ENCODE results near the gene KRTAP12-4. TPM values are rescaled to one million over a fixed set of nuclear protein-coding genes. Genes with fewer than 3 reads are reported as not detected.
"Not testable (repeated sequence)": the region's sequence is repeated elsewhere in the genome, so short reads cannot be mapped to it uniquely, and the experiment has no call there.

KRTAP12-4 gene
- total RNA-seq, 1 donor from 2014 or later: not detected

GRCh38 chr21:44687671-44688070 is 33.2 kb upstream of the KRTAP12-4 start:
- DNase-seq (ENCODE audit: low read depth in 2 of 2): no peak

DNA sequence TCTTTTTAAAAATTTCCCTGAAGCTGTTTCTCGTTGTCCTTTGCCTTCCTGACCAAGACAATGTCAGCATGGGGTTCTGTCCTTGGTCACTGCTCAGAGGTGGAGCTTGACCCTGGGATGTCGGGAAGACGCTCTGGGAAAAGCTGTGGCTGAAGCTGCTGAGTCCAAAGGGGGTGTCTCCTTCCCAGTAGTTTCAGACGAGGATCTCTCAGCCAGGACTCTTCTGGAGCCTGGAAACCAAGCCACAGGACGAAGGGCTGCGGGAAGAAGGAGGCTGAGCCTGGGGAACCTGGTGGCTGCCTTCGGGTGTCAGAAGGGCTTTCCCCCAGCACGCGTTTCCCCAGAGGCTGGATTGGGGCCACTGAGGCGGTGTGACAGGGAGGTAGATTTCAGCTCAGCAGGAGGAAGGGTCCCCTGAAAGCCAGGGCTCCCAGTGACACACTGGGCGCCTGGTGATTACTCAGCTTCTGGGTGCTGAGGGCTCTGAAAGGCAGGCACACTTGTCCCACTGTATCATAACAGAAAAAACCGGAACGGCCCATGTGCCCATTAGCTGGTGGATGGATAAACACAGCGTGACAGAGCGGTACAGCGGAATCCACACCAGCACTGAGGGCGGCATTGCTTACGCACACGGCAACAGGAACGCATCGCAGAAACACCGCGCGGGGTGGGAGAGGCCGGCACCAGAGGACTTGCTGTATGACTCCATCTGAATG is 32.5 kb upstream of the KRTAP12-4 start:
- DNase-seq (ENCODE audit: low read depth in 2 of 2): peak in 1 of 2 donors; percentile 29

DNA sequence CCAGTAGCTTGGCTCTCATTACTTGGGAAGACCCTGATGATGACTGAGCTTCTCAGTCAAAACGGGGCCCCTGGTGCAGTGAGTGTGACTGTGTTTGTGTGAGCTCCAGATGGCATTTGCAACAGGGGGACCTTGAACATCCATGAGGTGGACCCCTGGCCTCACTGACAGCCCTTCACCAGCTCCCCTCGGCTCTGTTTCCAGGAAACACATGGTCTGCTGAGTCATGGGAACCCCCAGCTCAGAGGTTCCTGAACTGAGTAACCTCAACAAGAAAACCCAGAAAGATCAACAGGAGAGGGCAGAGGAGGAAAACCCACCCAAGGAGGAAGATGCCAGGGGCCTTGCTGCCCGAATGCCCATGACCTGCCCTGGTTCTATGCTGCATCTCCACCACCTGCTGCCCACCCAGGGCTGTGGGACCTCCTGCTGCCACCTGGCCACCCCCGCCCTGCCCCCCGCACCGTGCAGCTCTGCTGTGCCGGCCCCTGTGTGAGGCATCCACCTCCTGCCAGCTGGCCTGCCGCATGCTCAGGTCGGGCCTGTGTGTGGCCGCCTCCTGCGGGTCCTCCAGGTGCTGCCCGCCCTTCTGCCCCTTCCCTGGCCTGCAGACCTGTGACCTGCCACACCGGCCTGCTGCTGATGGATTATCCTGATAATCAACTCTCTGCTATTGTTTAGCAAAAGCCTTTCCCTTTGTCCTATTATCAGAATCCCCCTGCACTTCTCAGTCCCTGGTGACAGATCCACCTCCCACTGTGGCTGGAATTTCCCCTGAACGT is 31.7 kb upstream of the KRTAP12-4 start:
- peak in 1 of 2 donors; percentile 73 for DNase-seq (ENCODE audit: low read depth in 2 of 2)

GRCh38 chr21:44685050-44685449 is 30.6 kb upstream of the KRTAP12-4 start:
- not testable (repeated sequence) for DNase-seq (ENCODE audit: low read depth in 2 of 2)

DNA sequence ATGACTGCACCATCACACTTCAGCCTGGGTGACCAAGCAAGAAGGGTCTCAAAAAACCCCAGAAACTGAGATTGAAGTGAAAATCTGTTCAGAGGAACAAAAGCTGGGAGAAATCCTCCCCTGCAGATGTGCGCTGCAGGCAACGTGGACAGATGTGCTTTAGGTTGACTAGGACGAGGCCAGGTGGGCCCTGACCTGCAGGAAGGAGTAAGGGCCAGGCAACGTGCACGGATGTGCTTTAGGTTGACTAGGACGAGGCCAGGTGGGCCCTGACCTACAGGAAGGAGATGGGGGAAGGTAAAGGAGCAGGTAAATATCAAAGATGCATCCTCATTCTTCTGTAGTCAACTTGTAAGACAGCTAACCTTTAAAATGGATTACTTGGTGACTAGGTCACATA is 30.0 kb upstream of the KRTAP12-4 start:
- DNase-seq (ENCODE audit: low read depth in 2 of 2): no peak

DNA sequence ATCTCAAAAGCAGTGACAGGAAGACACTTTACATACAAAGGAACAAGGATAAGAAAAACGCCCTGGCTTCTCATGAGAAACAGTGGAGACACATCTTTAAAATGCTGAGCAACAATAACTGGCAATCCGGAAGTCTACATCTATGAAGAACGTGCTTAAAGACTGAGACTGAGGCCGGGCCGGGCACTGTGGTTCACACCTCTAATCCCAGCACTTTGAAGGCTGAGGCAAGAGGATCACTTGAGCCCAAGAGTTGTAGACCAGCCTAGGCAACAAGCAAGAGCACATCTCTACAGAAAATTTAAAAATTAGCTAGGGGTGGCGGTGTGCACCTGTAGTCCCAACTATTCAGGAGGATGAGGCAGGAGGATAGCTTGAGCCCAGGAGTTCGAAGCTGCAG is 29.6 kb upstream of the KRTAP12-4 start:
- no peak for DNase-seq (ENCODE audit: low read depth in 2 of 2)

- no peak for DNase-seq (ENCODE audit: low read depth in 2 of 2)
Measured at GRCh38 chr21:44682580-44683151, 28.2 kb upstream of the KRTAP12-4 start.

- DNase-seq (ENCODE audit: low read depth in 2 of 2): no peak
Measured at GRCh38 chr21:44681861-44682579, 27.6 kb upstream of the KRTAP12-4 start, which contains the start of gene KRTAP12-1. TSS of gene KRTAP12-1 (minus strand) at chr21:44682163. CDS start at chr21:44682123, 40 bp downstream.

DNA sequence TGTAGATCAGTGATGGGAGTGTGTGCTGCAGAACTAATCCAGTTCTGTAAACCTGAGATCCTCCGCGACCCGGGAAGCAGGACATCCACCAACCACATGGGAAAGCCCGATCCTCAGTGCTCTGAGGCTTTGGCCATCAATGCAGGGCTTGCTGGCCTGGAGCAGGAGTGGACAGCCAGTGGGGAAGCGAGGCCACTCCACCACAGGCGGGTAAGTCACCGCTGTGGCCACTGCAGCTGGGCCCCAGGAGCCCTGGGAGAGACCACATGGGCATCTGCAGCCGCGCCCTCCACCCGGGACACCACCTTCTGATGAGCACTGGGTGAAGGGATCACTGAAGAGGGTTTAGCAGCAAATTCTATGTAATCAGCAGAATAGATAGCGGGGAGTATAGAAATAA is 26.7 kb upstream of the KRTAP12-4 start:
- DNase-seq (ENCODE audit: low read depth in 2 of 2): no peak

GRCh38 chr21:44677881-44678280 is 23.4 kb upstream of the KRTAP12-4 start:
- no peak for DNase-seq (ENCODE audit: low read depth in 2 of 2)

GRCh38 chr21:44671911-44672310 is 17.5 kb upstream of the KRTAP12-4 start:
- DNase-seq (ENCODE audit: low read depth in 2 of 2): no peak

DNA sequence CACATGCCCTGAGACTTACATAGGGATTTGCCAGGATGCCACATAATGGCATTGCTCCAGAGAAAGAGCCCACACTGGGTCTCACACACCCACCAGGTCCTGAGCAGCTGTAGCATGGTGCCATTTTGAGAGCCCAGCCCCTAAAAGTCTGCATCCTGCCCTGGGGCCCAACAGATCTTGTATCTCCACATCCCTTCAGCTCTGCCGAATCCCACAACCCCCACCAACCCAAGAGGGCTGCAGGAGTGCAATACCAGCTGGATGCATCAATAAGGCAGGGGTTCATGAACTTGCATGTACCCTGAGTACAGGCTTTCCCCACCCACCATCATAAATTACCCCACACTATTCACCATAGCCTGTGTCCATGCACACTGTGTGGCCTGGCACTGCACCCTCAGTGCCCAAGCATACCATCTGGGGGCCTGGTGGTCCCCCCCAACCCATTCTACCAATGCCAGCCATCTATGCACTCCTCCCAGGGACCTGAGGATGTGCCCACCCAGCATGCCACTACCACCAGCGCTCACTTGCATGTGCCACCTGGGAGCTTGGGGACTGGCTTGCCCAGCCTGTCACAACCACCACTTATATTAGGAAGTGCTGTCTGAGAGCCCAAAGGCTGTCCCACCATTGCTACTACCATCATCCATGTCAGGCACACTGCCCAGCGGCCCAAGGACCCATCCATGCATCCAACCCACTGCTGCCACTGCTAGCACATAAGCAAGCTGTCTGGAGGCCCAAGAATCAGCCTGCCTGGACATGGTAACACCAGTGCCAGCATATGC is 16.4 kb upstream of the KRTAP12-4 start:
- no peak for DNase-seq (ENCODE audit: low read depth in 2 of 2)

DNA sequence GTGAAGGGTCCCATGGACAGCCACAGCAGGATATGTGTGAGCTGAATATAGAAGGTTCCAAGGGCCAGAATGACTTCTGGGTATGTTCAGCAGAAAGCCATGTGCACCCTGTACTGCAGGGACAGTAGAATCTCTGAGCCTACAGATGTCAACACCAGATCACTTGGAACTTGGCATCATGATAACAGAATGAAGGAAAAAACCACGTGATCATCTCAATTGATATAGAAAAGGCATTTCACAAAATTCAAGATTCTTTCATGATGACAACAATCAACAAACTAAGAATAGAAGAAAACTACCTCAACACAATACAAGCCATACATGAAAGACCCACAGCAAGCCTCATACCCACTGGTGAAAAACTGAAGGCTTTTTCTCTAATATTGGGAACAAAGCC is 13.2 kb upstream of the KRTAP12-4 start:
- DNase-seq (ENCODE audit: low read depth in 2 of 2): no peak

- DNase-seq (ENCODE audit: low read depth in 2 of 2): no peak
Measured at GRCh38 chr21:44666401-44667320, 12.2 kb upstream of the KRTAP12-4 start, which contains the start of gene KRTAP12-2. TSS of gene KRTAP12-2 (minus strand) at chr21:44666927. CDS start at chr21:44666886, 41 bp downstream.

- no peak for DNase-seq (ENCODE audit: low read depth in 2 of 2)
Measured at GRCh38 chr21:44664691-44665090, 10.2 kb upstream of the KRTAP12-4 start.

GRCh38 chr21:44661567-44661966 is 7.1 kb upstream of the KRTAP12-4 start:
- not testable (repeated sequence) for DNase-seq (ENCODE audit: low read depth in 2 of 2)

GRCh38 chr21:44658913-44659595 is 4.6 kb upstream of the KRTAP12-4 start:
- DNase-seq (ENCODE audit: low read depth in 2 of 2): no peak

DNA sequence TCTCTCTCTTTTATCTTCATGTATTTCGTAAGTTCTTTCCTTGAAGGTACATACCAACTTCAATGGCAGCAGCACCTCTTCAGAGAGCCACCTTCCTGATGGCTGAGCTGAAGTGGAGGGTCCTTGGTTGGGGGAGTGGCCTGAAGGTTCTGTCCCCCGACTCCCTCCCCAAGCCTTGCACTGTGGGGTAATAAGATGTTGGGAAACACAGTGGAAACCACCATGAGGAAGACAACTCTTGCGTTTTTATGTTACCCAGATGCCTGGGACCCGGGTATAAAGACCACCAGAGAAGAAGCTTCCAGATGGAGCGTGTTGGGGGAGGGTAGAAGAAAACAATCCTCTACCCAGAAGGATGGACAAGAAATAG is 4.1 kb upstream of the KRTAP12-4 start:
- no peak for DNase-seq (ENCODE audit: low read depth in 2 of 2)
